NCI-H128 (cell line): ENCODE results near the gene SCAMP1.
"Not testable (repeated sequence)": the region's sequence is repeated elsewhere in the genome, so short reads cannot be mapped to it uniquely, and the experiment has no call there.

Experiments
- DNase-seq: peaks from one replicate; lab custom pipeline; 2025; ENCODE audit not compliant: unreplicated experiment; lab: John Stamatoyannopoulos, UW

Gene SCAMP1

DNA sequence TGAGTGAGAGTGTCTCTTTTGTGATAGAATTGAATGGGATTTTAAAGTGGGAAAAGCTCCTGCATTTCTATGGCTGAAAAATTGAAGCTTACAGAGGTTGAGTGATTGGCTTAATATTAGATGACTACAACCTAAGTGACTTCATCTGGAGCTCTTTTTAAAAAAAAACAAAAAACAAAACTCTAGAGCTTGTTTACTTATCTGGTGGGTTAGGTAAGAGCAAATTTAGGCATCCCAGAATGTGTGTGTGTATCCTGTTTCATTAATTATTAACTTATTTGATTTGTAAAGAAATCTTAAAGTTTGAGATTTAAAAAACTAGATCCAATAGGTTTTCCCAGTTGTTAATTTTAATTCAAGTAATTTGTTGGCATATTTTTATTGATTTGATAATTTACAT is 60.1 kb downstream of the SCAMP1 start:
- DNase-seq, result no peak

DNA sequence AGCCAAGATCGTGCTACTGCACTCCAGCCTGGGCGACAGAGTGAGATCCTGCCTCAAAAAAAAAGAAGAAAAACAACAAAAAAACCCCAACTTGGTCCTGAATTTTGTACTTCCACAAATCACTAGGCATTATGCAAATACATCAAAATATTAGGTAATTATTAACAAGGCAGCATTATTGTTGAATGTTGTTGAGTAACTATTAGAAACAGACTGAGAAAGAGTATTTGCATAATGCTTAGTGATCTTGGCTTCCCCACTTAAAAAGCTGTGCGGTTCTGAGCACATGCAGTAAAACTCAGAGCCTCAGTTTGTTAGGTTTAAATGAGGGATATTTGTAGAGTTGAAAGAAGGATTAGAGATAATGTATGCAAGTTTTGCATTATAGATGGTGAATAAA is 64.2 kb downstream of the SCAMP1 start:
- DNase-seq, result no peak

DNA sequence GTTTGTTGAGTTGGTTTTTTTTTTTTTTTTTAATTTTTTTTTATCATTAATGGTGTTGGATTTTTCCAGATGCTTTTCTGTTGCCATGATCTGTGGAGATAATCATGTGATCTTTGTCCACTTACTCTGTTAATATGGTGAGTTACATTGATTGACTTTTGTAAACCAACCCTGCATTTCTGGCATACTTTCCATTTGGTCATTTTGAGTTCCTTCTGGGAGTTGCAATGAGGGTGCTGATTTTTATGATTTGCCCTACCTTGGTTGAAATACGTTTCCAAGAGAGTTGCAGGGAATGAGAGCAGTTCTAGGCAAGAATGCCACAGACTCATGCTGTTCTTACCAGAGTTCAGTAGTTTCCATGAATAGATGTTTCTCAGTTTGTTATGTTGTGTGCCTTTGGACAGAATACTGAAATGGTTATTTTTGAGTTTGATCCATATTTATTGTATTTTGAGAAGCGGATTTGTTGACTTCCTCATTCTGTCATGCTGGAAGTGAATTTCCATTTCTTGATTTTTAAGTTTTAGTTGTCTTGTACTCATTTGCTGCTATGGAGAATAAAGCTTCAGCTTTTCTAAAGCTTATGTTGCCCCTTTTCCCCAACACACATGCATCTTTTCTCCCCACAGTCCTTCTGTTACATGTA is 69.0 kb downstream of the SCAMP1 start:
- DNase-seq, result no peak

DNA sequence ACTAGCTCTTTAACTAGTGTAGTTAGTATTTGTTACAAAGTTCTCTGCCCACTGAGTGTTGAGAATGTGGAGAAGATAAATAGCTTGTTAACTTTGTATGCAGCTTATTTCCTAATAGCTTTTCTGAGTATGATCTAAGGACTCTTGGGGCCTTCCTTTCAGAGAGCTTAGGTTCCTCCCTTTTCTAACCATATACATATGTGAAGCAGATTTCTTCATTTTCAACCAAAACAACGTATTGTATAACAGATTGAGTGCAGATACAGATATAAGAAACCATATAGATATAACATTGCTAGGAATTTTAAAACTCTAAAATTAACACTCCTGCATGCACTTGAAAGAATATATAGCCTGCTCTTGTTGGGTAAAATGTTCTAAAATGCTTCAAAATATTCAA is 70.4 kb downstream of the SCAMP1 start:
- no peak for DNase-seq

DNA sequence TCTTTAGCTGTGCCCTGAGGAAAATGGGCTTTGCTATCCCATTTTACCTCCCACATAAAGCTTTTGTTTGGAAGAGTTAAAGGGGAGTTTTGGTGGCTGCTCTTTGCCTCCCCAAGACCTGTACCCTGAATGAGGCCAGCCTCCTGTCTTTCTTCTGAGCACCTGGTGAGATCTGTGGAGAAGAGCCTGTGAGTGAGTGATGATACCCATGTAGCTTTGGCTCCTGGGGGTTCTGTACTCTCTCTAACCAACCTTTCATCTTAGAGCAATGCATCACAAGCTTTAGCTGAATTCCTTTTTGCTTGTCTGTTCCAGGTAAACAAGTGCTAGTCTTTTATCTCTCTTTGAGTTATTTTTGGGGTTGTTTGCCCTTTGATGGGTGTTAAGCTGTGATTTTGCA is 73.6 kb downstream of the SCAMP1 start:
- no peak for DNase-seq

DNA sequence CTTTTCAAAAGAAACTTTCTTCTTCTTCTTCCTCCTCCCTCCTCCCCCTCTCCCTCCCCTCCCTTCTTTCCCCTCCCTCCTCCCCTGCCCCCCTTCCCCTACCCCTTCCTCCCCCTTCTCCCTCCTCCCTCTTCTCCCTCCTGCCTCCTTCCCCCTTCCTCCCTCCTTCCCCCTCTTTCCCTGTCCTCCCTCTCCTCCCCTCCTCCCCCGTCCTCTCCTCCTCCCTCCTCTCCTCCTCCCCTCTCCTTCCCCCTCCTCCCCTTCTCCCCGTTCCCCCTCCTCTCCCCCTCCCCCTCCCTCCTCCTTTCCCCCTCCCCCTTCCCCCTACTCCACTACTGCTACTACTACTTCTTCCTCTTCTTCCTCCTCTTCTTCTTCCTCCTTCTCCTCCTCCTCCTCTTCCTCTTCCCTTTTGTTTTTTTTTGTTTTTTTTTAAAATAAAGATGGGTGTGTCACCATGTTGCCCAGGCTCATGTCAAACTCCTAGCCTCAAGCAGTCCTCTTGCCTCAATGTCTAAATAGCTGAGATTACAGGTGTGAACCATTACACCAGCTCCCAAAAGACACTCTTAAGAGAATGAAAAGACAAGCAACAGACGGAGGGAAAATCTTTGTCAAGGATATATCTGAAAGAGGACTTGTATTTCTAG is 87.5 kb downstream of the SCAMP1 start:
- no peak for DNase-seq

DNA sequence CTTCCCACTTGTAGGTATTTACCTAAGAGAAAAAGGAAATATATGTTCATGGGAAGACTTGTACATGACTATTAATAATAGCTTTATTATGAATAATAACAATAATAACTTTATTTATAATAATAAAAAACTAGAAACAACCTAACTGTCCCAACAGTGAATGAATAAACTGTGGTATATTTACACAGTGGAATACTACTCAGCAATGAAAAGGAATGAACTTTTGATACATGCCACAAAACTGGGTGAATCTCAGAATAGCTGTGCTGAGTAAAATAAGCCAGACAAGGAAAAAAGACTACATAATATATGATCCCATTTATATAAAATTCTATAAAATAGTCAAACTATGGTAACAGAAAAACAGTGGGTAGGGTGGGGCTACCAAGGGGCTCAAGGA is 88.7 kb downstream of the SCAMP1 start:
- no peak for DNase-seq

DNA sequence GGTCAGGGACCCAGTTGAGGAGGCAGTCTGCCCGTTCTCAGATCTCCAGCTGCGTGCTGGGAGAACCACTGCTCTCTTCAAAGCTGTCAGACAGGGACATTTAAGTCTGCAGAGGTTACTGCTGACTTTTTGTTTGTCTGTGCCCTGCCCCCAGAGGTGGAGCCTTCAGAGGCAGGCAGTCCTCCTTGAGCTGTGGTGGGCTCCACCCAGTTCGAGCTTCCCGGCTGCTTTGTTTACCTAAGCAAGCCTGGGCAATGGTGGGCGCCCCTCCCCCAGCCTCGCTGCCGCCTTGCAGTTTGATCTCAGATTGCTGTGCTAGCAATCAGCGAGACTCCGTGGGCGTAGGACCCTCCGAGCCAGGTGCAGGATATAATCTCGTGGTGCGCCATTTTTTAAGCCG is 97.1 kb downstream of the SCAMP1 start:
- not testable (repeated sequence) for DNase-seq

DNA sequence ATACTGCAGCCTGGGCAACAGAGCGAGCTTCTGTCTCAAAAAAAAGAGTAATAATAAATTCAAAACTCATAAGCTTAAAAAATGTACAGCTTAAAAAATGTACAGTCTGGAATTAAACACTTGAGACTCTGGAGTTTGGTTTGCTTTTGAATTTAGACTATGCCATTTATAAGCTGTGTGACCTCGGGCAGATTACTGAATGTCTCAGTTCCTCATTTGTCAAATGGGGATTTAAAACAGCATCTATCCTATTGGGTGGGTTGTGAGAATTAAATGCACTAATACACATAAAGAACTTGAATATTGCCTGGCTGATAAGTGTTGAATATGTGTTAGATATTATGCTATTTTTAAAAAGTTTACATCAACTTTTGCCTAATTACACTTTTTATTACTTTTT is 98.4 kb downstream of the SCAMP1 start:
- no peak for DNase-seq

DNA sequence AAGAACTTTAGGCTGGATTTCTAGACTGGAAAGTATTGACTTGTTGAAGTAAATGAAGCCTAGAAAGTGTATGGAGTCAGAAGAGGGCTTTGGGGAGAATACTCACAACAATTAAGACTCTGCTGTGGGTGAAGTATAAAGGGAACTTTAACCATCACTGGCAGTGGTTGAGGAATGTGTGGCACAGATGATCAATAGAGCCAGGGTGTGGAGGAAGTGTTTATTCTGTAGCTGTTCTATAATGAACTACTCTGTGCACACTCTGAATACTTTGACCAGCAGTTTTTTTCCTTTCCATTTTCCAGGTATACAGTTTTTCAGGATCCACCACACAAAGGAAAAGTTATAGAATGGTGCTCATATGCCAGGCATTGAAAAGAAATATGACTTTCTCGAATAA is 106.7 kb downstream of the SCAMP1 start:
- DNase-seq, result no peak

DNA sequence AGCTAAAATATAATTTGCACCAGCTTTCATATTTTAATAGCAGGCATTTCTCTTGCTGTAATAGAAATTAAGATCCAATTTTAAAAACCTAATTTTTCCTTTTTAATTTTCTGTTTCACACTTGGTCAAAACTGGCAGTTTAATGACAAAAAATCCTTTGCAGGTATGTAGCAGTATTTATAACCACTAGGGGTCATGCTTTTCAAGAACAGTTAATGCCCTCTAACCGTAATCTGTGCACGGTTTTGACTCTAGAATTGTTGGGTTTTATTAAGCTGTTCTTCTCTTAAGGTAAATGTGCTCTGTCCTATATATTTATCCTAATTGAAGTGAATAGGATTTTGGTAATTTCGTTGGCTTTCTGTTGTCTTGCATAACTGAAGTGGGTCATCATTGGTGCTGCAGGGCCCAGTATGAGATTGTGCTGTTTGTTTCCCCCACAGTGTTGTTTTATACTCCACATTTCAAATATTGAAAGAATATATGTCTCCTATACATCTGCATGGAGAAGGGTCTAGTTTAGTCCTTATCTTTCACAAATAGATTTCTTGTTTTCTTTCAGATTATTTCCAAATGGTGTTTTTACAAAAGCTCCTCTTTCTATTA is 107.4 kb downstream of the SCAMP1 start:
- DNase-seq, result no peak

DNA sequence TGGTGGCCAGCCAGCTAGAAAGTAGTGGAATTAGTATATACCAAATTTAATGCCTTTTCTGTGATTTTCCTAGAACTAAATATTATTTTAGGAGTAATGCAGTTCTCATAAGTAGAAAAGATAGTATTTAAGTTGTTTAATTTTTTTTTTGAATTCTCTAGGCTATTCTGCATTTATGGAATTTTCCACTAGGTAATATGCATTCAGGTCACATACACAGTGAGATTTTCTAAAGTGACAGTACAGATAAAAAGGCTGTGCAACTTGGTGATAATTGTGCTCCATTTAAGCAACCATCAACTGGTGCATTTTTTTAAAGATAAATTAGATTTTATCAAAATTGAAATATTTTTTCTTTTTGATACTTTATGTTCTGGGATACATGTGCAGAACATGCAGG is 111.5 kb downstream of the SCAMP1 start:
- DNase-seq, result no peak

DNA sequence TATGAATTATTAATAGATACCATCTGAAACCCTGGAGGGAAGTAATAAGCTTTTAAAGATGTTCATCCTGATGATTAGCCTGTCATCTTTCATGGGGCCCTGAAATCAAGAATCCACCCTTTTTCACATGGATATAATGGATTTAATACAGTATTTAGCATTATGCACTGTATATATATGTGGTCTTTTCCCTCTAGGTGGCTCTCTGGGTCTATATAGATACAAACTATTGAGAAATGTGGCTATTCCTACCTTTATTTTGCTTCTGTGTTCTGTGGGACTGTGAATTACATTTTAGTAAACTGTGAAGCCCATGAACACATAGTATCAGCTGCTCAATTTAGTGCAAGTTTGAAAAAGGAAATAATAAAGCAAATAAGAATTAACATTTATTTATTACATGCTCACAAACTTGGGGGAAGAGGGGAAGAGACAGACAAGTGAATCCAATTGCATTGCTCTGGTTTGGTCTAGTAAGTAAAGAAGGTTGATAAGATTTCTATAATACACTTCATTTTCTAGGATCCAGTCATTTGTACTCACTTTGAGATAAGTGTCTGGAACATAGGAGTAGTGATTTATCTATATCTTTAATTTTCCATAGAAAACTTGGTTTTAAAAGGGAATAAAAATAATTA is 112.2 kb downstream of the SCAMP1 start:
- no peak for DNase-seq

DNA sequence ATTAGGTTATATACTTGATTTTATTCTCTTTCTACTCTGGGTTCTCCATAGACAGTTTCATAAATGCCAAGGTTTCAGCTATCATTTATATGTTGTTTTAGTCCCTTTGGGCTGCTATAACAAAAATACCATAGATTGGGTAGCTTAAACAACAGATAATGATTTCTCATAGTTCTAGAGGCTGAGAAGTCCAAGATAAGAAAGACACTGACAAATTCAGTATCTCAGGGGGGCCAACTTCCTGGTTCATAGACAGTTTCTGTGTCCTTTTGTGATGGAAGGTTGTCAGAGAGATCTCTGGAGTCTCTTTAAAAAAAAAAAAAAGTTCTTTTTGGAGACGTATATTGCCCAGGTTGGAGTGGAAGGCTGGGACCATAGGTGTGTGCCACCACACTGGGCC is 113.3 kb downstream of the SCAMP1 start:
- DNase-seq, result no peak

DNA sequence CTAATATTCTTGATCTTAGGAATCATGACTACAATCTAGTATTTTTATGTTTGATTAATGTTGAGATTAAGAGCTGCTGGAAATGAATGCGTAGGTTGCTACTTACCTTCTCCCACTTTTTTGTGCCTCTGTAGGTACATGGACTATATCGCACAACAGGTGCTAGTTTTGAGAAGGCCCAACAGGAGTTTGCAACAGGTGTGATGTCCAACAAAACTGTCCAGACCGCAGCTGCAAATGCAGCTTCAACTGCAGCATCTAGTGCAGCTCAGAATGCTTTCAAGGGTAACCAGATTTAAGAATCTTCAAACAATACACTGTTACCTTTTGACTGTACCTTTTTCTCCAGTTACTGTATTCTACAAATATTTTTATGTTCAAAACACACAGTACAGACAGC is 115.0 kb downstream of the SCAMP1 start:
- no peak for DNase-seq

DNA sequence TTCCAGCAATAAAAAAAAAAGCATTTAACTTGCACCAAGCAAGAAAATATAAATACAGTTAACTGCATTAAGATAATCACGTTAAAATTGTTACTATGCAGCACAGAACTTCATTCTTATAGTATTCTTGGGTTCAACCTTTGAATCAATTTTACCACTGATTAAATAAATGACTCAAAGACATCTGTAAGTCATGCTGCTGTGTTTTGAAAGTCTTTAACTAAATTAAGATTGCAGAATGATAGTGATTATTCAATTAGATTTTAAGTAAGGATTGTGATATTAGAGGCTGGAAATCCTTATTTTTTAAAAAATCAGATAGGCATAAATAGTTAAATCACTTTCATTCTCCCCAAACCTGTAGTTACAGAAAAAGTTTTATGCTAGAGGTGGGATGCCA is 116.4 kb downstream of the SCAMP1 start:
- DNase-seq, result no peak

DNA sequence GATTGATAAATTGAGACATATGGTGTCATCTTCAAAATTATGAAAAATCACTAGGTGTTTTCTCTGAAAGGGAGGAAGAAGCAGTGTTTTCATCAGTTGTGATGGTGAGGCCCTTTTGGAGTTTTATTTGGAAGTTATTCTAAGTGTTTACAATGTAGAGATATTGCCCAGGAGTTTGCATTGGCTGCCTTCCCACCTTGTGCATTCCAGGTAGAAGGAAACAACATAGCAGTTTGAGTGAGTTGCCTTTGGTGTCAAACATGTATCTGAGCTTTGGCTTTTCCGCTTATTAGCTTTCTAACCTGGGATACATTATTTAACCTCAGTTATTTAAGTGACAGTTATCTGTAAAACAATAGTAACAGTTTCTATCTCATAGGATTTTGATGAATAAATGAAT is 122.5 kb downstream of the SCAMP1 start:
- no peak for DNase-seq

DNA sequence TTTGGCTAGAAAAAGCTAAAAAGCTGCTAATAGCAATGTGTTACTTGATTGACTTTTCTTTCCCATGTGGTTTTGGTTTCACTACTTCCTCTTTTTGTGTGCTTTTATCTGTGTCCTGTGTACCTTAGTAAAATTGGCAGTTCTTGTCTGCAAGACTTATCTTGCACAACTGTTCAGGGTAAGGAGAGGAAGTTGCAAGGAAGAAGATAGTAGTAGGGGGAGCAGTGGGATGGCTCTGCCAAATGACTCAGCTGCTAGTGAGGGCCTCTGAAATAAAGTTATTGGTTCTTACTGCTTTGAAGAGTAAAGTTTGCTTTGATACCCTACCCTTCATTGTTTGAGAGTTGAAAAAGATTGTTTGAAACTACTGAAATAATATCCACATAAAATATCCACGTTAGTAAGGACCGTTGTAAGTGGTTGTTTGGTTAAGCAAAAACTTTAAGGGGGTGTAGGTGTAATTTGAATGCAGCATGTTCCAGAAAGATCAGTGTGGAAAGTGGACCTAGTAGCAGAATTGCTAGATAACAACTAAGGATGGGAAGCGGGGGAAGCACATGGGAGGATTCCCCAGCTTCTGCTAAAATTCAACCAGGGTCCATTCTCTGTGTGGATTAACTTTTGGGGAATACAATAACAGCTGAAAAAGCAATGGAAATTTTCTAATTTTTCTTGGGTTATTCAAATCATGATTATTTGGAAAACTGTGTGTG is 123.5 kb downstream of the SCAMP1 start:
- DNase-seq, result no peak

DNA sequence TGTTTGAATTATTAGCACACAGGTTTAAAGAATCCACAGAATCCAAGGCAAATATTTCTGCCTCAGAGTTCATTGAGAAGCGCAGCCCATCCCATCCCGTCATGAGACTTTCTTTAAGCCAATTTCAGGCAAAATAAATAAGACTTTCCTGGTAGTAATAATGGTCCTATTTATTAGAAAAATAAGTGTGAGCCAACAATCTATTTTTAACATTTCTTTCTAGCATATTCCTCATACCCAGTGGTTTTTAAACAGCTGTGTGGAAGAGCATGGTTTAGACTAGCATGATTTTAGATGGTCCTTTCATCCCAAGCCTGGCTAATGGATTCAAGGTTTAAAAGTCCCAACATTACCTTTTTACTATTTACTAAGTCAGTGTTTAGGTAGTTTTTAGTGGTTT is 125.8 kb downstream of the SCAMP1 start:
- DNase-seq, result no peak

DNA sequence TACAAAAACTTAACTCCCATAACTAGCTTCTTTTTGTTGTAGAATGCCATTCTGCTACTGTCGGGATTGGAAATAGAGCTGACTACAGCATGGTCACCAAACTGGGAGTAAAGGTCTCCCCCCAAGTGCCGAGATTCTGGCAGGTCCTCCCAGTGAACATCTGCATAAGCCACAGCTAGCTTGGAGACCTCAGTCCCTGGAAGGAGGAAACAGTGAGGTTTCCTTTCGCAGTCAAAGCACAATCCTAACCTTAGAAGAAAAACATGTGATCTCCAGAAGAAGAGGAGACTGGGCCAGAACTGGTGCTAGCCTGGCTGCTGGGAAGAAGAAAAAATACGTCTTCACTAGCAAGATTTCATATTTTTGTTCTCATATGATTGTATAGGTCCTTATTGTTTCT is 127.4 kb downstream of the SCAMP1 start:
- no peak for DNase-seq

DNA sequence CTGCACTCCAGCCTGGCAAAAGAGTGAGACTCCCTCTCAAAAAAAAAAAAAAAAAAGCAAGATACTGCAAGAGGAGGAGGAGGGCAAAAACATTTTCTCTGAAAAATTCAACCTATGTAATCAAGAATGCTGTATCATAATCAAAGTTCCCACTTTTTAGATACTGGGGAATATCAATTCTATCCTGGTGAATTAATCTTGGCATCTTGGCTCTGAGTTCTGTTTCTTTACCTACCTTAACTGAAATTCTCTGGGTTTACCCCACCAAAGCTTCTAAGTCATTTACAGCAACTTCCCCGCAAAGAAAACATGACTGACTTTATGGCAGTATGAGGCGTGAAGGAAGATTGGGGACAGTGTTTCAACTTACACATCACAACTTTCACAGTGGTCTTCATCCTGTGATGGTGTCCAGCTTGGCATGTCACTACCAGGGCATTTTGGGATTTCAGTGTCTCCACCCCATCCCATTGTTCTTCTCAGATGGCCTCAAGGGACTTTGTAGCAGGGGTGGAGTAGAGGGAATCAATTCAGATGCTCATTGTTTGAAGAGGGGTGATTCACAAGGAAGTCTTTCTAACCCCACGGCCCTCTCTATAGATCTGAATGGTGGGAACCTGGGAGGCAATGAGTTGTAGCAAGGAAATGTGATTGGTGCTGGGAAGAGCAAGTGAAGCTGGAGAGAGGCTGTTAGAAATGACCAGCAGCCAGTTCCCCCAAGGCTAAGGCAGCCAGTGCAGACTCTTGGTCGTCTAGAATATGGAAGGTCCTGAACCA is 130.5 kb downstream of the SCAMP1 start:
- no peak for DNase-seq
